Keratinocyte (primary cell): ENCODE data around the gene KIF1B. TPM values are rescaled to one million over a fixed set of nuclear protein-coding genes. Genes with fewer than 3 reads are reported as not detected.

Experiments
- DNase-seq: peaks from one replicate; pipeline ENCODE4 v3.0.0-alpha.2; 2011; ENCODE audit warnings: low read depth, missing footprints, low spot score
- FAIRE-seq: peaks from 2 replicates; lab custom pipeline; 2011; peaks lifted over from hg19 to GRCh38; lab: Jason Lieb, UNC
- H2AFZ ChIP-seq: 2 replicates; pipeline ENCODE4 v1.6.0; 2012; ENCODE audit warnings: low read length, control low read depth, inconsistent platforms; ENCODE audit not compliant: control insufficient read depth
- H3K27ac ChIP-seq: 2 replicates; pipeline ENCODE4 v1.5.1; 2011; ENCODE audit warnings: low read length; ENCODE audit not compliant: control insufficient read depth, insufficient read depth
- H3K27me3 ChIP-seq: 3 replicates; pipeline ENCODE4 v1.6.0; 2011; ENCODE audit warnings: low read length; ENCODE audit not compliant: control insufficient read depth, insufficient read depth; ENCODE audit errors: extremely low read depth
- H3K36me3 ChIP-seq, 2 experiments: 2 replicates in 1 of 2; 3 replicates in 1 of 2; pipeline ENCODE4 v1.5.1; 2011; ENCODE audit warnings: low read length in 2 of 2, mild to moderate bottlenecking in 1 of 2; ENCODE audit not compliant: control insufficient read depth in 2 of 2, insufficient read depth in 2 of 2; ENCODE audit errors: extremely low read depth in 1 of 2
- H3K4me1 ChIP-seq: 3 replicates; pipeline ENCODE4 v1.5.1; 2011; ENCODE audit warnings: low read length; ENCODE audit not compliant: control insufficient read depth, insufficient read depth; ENCODE audit errors: extremely low read depth
- H3K4me2 ChIP-seq: 3 replicates; pipeline ENCODE4 v1.6.0; 2011; ENCODE audit warnings: low read depth, low read length; ENCODE audit not compliant: control insufficient read depth, insufficient read depth; ENCODE audit errors: extremely low read depth
- H3K4me3 ChIP-seq, 3 experiments: fragments of 200-600 bp in 1 of 3; sonication (generic) in 1 of 3; 2 replicates in 2 of 3; 3 replicates in 1 of 3; pipeline ENCODE4 v1.5.1; 2011 to 2016; ENCODE audit warnings: low read length in 3 of 3, mild to moderate bottlenecking in 3 of 3, control low read depth in 2 of 3, inconsistent platforms in 1 of 3, low read depth in 1 of 3, mixed read lengths in 1 of 3, mixed run types in 1 of 3, moderate library complexity in 1 of 3; ENCODE audit not compliant: control insufficient read depth in 2 of 3, insufficient read depth in 2 of 3; ENCODE audit errors: extremely low read depth in 1 of 3
- H3K79me2 ChIP-seq: 2 replicates; pipeline ENCODE4 v1.6.0; 2012; ENCODE audit warnings: low read length; ENCODE audit not compliant: control insufficient read depth, insufficient read depth
- H3K9ac ChIP-seq: 3 replicates; pipeline ENCODE4 v1.6.0; 2011; ENCODE audit warnings: low read length; ENCODE audit not compliant: control insufficient read depth, insufficient read depth; ENCODE audit errors: extremely low read depth
- H3K9me1 ChIP-seq: 3 replicates; pipeline ENCODE4 v1.6.0; 2011; ENCODE audit warnings: low read length; ENCODE audit not compliant: control insufficient read depth, insufficient read depth; ENCODE audit errors: extremely low read depth
- H3K9me3 ChIP-seq: 2 replicates; pipeline ENCODE4 v1.5.1; 2012; ENCODE audit warnings: low read depth, low read length; ENCODE audit not compliant: control insufficient read depth
- H4K20me1 ChIP-seq: 3 replicates; pipeline ENCODE4 v1.6.0; 2011; ENCODE audit warnings: low read length; ENCODE audit not compliant: control insufficient read depth, insufficient read depth; ENCODE audit errors: extremely low read depth
- EZH2 ChIP-seq: IDR thresholded peaks from one replicate; pipeline ENCODE4 v1.6.1; 2012; ENCODE audit warnings: inconsistent platforms, mild to moderate bottlenecking, low read length, moderate library complexity
- dilution Hi-C: fragments of 300-500 bp; cut with MboI; formaldehyde crosslinking; loops from one replicate; pipeline ENCODE4 v1.7.0; 2020; ENCODE audit warnings: low sequenced_read_pairs; ENCODE audit not compliant: extremely low pct_ligation_motif_present
- polyA plus RNA-seq, 5 experiments: library from polyadenylated mRNA; depleted of rRNA in 3 of 5; stranded (reverse) in 3 of 5; stranded (forward) in 1 of 5; unstranded in 1 of 5; fragments of >200 nt; gene quantifications; 1 replicate in 1 of 5; 2 replicates in 3 of 5; 3 replicates in 1 of 5; pipeline versions ENCODE4 v1.2.1 to v1.2.3, GENCODE V29; 2011 to 2012; ENCODE audit warnings: missing spikeins in 2 of 5, low read depth in 1 of 5, low replicate concordance in 1 of 5
- TF ChIP-seq, protein P1 (sequence below), 3 experiments: IDR thresholded peaks in 1 of 3; conservative IDR thresholded peaks in 1 of 3; optimal IDR thresholded peaks in 1 of 3; 2 replicates in 2 of 3; 3 replicates in 1 of 3; pipeline versions ENCODE3 to v1.5.1; 2011; ENCODE audit warnings: low read length in 3 of 3, mild to moderate bottlenecking in 3 of 3, moderate library complexity in 2 of 3, control low read depth in 1 of 3, inconsistent platforms in 1 of 3; ENCODE audit not compliant: insufficient read depth in 2 of 3; ENCODE audit errors: extremely low read depth in 1 of 3

KIF1B gene
- polyA plus RNA-seq, 1 donor (not counting 4 experiments of a cell fraction or from before 2014, with no cell fraction given): 15.1 TPM

DNA sequence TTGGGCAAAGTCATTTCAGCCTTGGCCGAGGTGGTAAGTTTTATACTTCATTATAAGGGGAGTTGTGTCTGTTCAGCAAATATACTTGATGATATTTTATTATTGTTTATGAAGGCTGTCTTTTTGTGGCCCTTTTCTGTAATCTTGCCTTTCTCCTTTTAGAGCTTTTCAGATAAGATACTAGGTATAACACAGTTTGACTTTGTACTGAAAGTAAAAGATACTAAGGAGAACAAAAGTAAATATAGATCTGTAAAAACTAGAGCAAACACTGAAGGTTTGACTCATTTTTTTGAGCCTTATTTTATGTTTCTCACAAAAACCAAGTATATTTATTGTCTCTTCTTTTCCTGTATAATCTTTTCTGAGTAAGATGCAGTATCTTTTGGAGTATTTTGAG, 61.9 kb downstream of the KIF1B start:
- DNase-seq: no peak
- H3K27ac ChIP-seq: no peak overlapping the region
- no peak for FAIRE-seq
- dilution Hi-C loops: no loop called here
- no peaks in the 10 kb centered on the region for H3K9me1 ChIP-seq
- H3K36me3 ChIP-seq: peaks cover 5 to 6% of the 10 kb centered on the region in 2 experiments
- H3K4me1 ChIP-seq: no peaks in the 10 kb centered on the region
- H3K9me3 ChIP-seq: no peaks in the 10 kb centered on the region
- H3K4me2 ChIP-seq: no peak overlapping the region
- H3K4me3 ChIP-seq: no peak overlapping the region
- H3K9ac ChIP-seq: no peak overlapping the region
- no peaks in the 10 kb centered on the region for H3K79me2 ChIP-seq
- H2AFZ ChIP-seq: no peak overlapping the region
- no peaks in the 10 kb centered on the region for H4K20me1 ChIP-seq
- no peaks in the 10 kb centered on the region for H3K27me3 ChIP-seq
- TF ChIP-seq EZH2: no peak
- TF ChIP-seq, protein P1, sequence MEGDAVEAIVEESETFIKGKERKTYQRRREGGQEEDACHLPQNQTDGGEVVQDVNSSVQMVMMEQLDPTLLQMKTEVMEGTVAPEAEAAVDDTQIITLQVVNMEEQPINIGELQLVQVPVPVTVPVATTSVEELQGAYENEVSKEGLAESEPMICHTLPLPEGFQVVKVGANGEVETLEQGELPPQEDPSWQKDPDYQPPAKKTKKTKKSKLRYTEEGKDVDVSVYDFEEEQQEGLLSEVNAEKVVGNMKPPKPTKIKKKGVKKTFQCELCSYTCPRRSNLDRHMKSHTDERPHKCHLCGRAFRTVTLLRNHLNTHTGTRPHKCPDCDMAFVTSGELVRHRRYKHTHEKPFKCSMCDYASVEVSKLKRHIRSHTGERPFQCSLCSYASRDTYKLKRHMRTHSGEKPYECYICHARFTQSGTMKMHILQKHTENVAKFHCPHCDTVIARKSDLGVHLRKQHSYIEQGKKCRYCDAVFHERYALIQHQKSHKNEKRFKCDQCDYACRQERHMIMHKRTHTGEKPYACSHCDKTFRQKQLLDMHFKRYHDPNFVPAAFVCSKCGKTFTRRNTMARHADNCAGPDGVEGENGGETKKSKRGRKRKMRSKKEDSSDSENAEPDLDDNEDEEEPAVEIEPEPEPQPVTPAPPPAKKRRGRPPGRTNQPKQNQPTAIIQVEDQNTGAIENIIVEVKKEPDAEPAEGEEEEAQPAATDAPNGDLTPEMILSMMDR (optimal IDR thresholded peaks at IDR 0.05 in 1 of 3, IDR thresholded peaks at IDR 0.05 in 1 of 3, conservative IDR thresholded peaks at IDR 0.05 in 1 of 3; ENCODE audit: extremely low read depth in 1 of 3, insufficient read depth in 2 of 3, low read length in 3 of 3): no peak

DNA sequence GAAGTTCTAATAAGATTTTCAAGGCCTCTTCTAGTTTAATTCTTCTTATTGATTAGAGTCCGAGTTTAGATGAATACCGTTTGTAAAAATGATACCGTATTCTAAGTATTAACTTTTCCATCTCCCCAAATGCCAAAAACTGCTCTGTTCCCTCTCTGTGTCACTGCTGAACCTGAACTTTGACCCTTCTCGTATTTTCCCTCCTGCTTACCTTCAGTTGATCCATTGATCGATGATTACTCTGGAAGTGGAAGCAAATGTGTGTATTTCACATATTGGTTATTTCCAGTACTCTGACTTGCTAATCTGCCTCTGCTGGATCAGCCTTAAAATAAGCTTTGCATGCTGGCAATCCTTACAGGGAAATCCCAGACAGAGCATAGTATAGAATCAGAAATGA, 68.5 kb downstream of the KIF1B start:
- dilution Hi-C loops: no loop called here
- no peaks in the 10 kb centered on the region for H4K20me1 ChIP-seq
- no peak overlapping the region for H3K4me3 ChIP-seq
- H3K36me3 ChIP-seq: peaks cover 7 to 12% of the 10 kb centered on the region in 2 experiments
- no peaks in the 10 kb centered on the region for H3K9me3 ChIP-seq
- no peak overlapping the region for H2AFZ ChIP-seq
- no peak overlapping the region for H3K27ac ChIP-seq
- H3K4me1 ChIP-seq: peaks cover 3% of the 10 kb centered on the region
- no peaks in the 10 kb centered on the region for H3K9me1 ChIP-seq
- TF ChIP-seq, protein P1 (optimal IDR thresholded peaks at IDR 0.05 in 1 of 3, IDR thresholded peaks at IDR 0.05 in 1 of 3, conservative IDR thresholded peaks at IDR 0.05 in 1 of 3; ENCODE audit: extremely low read depth in 1 of 3, insufficient read depth in 2 of 3, low read length in 3 of 3): no peak
- TF ChIP-seq EZH2: no peak
- no peaks in the 10 kb centered on the region for H3K79me2 ChIP-seq
- H3K27me3 ChIP-seq: no peaks in the 10 kb centered on the region
- DNase-seq (no peak), FAIRE-seq (no peak)
- no peak overlapping the region for H3K4me2 ChIP-seq
- no peak overlapping the region for H3K9ac ChIP-seq
